LHCN-M2 (cell line): ENCODE results near the gene SMARCAD1. TPM values are rescaled to one million over a fixed set of nuclear protein-coding genes. Genes with fewer than 3 reads are reported as not detected.

ENCODE experiments used
- total RNA-seq: library from RNA; depleted of rRNA; stranded (reverse); fragments of >200 nt; gene quantifications from 2 replicates; pipeline ENCODE4 v1.2.3, GENCODE V29; 2014; rRNA removed

SMARCAD1 gene
- total RNA-seq, 1 experiment from 2014 or later: 44.7 TPM

Other genes with a start within 250 kb of the SMARCAD1 start
- gene HPGDS, start 135.0 kb downstream of the SMARCAD1 start, total RNA-seq: not detected in 2 replicates
- gene PDLIM5, start 244.1 kb downstream of the SMARCAD1 start, total RNA-seq: 63.6 and 73.1 TPM in 2 replicates